ENCODE measurements around the gene EZR.

The EZR gene

DNA sequence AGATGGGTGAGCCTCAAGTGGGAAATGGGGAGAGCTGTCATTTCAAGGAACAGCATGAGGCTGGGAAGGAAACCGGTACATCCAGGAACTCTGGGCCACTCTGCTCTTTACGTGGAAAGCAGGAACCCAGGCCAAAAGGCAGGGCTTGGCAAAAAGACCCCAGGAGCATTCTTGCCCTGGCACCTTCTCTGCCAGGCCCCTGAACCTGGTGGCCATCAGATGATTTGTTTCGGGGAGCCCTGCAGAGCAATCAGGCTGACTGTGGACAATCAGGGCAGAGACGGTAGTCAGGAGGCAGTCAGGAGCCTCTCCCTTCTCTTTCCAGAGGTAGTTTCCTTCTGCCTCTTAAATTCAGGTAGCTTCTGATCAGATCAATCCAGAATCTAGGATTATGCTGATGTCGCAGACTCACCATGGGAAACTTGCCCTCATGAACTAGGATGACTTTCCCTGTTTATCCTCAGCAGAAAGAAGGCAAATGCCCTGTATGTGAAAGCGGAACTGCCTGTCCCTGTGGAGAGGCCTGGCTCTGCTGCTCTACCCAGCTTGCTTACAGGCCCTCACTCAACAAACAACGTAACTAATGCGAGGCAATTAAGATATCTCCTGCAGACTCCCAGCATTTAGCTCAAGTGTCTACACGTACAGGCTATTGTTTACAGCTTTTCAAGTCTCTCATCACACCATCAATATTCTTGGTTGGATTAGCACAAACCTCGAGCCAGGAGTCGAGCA, 36.6 kb downstream of the EZR start:
- peak overlapping the region; percentile 44 for H3K27ac ChIP-seq
- no peak for DNase-seq (ENCODE audit: low spot score)
- TF ChIP-seq, protein P1, sequence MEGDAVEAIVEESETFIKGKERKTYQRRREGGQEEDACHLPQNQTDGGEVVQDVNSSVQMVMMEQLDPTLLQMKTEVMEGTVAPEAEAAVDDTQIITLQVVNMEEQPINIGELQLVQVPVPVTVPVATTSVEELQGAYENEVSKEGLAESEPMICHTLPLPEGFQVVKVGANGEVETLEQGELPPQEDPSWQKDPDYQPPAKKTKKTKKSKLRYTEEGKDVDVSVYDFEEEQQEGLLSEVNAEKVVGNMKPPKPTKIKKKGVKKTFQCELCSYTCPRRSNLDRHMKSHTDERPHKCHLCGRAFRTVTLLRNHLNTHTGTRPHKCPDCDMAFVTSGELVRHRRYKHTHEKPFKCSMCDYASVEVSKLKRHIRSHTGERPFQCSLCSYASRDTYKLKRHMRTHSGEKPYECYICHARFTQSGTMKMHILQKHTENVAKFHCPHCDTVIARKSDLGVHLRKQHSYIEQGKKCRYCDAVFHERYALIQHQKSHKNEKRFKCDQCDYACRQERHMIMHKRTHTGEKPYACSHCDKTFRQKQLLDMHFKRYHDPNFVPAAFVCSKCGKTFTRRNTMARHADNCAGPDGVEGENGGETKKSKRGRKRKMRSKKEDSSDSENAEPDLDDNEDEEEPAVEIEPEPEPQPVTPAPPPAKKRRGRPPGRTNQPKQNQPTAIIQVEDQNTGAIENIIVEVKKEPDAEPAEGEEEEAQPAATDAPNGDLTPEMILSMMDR (conservative IDR thresholded peaks at IDR 0.05; ENCODE audit: low read depth), result no peak
- ChIA-PET CTCF (interaction anchor here (0.5 to 0.7 kb wide), 2 partner anchors 189 to 470 kb away, joined by 3 to 5 read pairs; no protein-coding TSS in a partner anchor), POLR2A (ENCODE audit: low non-redundant PET) (no interaction called here)

DNA sequence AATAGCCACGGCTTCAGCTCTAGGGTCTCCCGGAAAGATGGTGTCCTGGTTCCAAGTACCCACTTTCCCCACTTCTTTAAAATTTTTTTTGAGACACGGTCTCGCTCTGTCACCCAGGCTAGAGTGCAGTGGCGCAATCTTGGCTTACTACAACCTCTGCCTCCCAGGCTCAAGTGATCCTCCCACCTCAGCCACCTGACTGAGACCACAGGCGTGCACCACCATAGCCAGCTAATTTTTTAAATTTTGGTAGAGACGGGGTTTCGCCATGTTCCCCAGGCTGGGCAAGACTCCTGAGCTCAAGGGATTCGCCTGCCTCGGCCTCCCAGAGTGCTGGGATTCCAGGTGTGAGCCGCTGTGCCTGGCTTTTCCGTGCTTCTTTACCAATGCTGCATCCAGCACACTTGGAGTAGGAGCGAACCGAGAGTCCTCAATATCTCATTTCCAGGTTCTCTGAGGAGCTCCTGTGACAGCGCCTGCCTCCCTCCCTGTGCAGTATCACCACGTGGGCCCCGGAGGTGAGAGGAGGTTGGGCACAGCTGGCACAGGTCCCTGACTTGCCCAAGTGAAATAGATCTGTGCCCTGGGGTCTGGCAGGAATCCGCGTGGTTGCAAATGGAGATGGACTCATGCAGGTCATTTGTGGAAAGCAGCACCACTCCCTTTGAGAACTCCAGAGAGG, 37.3 kb downstream of the EZR start:
- ChIA-PET POLR2A (ENCODE audit: low non-redundant PET) (no interaction called here), CTCF (interaction anchor here (0.6 to 1.7 kb wide), 4 partner anchors 45 to 470 kb away, joined by 3 to 6 read pairs (median 5); no protein-coding TSS in a partner anchor)
- no peak for DNase-seq (ENCODE audit: low spot score)
- TF ChIP-seq, protein P1 (conservative IDR thresholded peaks at IDR 0.05; ENCODE audit: low read depth), result no peak
- H3K27ac ChIP-seq, result peak overlapping the region; percentile 44

DNA sequence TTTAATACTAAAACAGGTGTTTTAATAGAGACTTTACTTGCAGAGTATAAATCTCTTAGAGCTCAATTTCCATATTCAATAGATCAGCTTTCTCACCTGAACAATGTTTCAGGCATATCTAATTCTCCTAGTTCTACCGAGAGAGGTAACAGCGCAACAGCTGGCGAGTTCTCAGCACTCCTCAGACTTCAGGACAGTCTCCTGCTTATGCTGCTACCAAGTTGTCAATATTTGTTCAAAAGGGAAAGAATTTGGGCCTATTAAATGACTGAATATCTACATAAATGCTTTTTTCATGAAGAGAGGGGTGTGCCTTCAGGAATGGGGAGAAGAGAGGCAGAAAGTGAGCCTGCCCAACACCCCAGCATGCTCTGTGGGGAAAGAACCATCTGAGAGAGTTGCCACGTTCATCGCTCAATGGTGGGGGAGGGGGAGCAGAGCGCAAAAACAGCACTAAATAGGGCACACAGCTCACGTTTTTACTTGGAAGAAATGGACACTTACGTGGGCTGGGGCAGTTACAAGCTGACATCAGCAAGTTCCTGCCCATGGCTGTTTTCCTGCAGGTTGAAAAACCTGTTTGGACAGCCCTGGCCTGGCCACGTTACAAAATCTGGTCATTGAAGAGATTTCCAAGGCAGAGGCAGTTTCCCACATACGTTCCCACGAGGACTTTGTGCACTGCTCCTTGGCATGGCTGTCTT, 38.0 kb downstream of the EZR start:
- ChIA-PET CTCF (interaction anchor here (0.6 to 1.7 kb wide), 4 partner anchors 11 to 77 kb away, joined by 3 to 6 read pairs (median 4); no protein-coding TSS in a partner anchor), POLR2A (ENCODE audit: low non-redundant PET) (no interaction called here)
- DNase-seq (ENCODE audit: low spot score), result peak; percentile 46
- TF ChIP-seq, protein P1 (conservative IDR thresholded peaks at IDR 0.05; ENCODE audit: low read depth), result no peak
- H3K27ac ChIP-seq, result peak overlapping the region; percentile 44

DNA sequence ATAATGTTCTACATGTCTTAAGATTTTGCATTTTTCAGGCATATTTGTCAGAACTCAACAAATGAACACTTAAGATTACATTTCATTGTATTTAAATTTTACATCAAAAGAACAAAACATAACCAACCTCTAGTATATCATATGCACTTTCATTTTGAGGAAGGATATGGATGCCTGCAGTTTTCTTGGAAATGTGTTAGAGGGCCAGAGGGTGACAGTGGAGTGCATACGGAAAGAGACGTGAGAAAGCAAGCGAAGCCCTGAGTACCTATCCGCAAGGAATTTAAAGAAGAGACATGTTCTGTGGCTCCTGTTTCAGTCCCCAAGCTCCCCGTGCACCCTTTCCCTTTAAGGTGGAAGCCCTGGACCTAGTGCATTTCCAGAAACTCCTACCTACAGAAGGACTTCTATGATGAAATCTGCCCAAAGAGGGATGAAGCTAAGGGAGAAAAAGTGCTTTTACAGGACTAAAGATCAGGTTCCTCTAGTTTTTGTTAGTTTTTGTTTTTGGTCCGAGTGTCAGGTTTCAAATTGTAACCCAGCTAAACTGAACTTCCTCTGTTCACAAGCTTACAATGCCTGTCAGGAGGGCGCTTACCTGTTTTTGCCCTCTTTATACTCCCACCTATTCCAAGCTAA, 38.8 kb downstream of the EZR start:
- TF ChIP-seq, protein P1 (conservative IDR thresholded peaks at IDR 0.05; ENCODE audit: low read depth), result no peak
- no peak for DNase-seq (ENCODE audit: low spot score)
- no peak overlapping the region for H3K27ac ChIP-seq
- ChIA-PET POLR2A (ENCODE audit: low non-redundant PET) (interaction anchor here (0.6 kb wide), 1 partner anchor 986 kb away, joined by 3 read pairs; no protein-coding TSS in a partner anchor), CTCF (interaction anchor here (0.7 to 1.7 kb wide), 3 partner anchors 11 to 77 kb away, joined by 3 to 5 read pairs (median 4); no protein-coding TSS in a partner anchor)

DNA sequence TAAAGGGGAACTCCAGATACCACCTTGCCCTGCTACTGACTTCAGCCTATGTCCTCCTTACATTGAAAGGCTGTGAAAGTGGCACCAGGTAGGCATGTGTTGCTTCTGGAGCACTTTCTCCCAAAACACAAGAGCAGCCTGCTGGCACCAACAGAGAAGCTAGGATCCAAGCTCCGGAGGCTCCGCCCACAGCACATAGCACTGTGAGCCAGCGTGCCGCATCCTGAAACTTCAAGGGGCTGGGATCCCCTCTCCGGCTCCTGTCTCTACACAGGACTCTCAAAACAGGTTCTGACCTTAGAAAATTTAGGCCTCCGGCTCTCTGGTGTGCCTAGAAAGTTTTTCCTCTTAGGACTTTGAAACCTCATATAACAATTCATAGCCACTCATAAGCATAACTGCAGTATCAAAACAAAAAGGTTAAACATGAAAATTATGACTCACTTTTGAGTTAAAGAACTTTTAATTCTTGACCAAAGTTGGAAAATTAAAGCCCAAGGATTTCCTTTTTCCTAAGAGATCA, 41.1 kb downstream of the EZR start:
- no peak for DNase-seq (ENCODE audit: low spot score)
- ChIA-PET CTCF (interaction anchor here (2.3 kb wide), 1 partner anchor 74 kb away, joined by 7 read pairs; no protein-coding TSS in a partner anchor), POLR2A (ENCODE audit: low non-redundant PET) (no interaction called here)
- TF ChIP-seq, protein P1 (conservative IDR thresholded peaks at IDR 0.05; ENCODE audit: low read depth), result no peak
- H3K27ac ChIP-seq, result no peak overlapping the region

Data from RWPE1 (cell line).